HL-60/S4 treated with retinoic acid at 250 ng/mL for 4 days and 3 days (cell line): ENCODE data around the gene GRIP2.

Experiments
- in situ Hi-C: fragments of 300-500 bp; cut with MboI; formaldehyde crosslinking; loops from 2 replicates; pipeline ENCODE4 v1.7.0; 2022; ENCODE audit warnings: low sequenced_read_pairs

The GRIP2 gene

DNA sequence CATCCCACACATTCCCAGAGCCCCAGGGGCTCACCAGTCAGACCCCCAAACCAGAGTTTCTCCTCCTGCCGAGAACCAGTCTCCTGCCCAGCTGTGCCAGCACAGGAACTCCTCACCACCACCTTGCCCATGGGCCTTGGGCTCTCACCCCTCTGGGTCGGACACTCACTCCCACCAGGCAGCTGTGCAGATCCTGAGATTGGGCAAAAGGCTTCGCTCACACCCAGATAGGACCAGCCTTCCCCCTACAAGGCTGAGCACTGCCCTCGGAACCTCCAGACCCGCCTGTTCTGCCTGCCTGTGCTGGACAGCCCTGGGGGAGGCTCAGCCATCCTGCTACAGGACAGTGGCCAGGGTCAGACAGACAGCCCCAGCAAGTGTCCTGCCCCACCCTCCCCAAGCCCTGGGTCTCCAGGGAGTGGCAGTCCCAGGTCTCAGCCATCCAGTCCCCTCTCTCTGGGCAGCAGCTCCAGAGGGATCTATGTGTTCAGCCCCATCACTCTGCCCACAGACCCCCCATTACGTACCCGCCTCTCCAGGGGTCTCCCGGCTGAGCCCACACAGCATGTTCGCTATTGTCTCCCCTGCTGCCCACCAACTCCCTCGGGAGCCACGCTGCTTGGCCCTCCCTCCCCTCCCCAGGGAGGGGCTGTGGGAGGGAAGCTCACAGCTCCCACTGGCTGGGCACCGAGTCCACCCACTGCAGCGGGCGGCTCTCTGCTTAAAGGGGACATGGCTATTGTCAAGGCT is at the start of gene GRIP2:
TSS of gene GRIP2 (minus strand) at position 601 of the 750 bp plus-strand sequence. CDS start at position 567, 34 bp downstream.
- in situ Hi-C loops = no loop called here

GRCh38 chr3:14588425-14589112 is 48.4 kb upstream of the GRIP2 start:
- in situ Hi-C loops = no loop called here

DNA sequence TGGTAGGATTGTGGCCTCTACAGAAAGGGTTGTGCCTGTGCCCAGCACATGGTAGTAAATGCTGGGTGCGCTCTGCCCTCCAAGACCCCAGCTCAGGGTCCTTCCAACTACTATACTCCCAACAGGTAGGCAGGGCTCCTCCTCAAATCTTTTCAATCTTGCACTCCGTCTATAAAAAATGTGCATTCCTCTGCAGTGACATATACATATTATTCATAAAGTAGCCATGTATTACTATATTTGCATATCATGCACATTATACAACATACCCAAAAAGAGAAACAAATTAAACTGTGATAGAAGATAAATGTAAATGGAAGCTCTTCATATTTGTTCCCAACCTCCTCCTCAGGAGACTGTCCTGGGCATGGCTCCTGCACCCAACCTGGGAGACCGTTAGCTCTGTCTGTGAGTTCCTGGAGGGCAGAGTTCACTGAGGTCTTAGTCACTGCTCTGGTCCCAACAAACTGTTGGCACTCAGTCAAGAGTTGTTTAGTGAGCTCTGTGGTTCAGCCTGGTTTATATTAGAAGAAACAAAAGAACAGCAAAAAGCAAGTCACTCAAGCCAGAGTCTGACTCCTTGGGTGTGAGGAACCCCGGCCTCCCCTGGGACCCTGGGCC is 47.7 kb upstream of the GRIP2 start:
- in situ Hi-C loops = no loop called here

GRCh38 chr3:14586611-14587010 is 46.5 kb upstream of the GRIP2 start:
- in situ Hi-C loops = no loop called here

DNA sequence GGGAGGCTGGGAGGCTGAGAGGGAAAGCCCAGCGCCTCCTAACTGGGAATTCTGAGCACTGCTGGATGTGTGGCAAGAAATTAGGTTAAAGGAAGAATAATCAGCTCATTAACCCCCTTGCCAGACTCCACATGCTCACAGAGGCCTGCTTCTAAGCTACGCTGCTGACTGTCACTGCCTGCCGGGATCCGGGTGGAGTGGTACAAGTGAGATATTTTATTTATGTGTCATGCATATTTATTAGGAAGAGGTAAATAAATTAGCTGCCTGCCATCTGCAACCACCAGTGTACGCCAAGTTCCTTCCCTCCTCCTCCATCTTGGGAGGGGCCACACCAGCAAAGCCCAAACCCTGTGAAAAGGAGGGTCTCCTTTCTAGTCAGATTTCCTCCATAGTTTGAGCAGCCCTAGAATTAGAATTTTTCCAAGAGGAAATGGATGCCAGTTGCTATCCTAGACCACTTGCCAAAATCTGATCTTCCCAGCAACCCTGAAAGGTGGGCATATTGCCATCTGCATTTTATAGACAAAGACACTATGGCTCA is 43.5 kb upstream of the GRIP2 start:
- in situ Hi-C loops = no loop called here

DNA sequence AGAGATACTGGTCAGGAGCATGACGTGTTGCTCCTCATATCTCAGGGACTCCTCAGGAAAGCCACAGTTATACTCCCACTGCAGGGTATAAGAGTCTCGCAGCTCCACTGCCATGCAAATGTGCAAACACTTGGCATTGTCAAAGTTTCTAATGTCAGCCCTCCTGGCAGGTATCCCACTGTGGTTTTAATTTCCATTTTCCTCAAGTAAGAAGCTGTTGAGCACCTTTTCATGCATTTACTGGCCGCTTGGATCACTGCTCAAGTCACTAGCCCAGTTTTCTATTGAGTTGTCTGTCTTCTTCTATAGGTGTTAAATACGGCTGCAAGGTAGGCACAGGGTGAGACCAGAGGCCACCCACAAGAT is 41.9 kb upstream of the GRIP2 start:
- in situ Hi-C loops = no loop called here

DNA sequence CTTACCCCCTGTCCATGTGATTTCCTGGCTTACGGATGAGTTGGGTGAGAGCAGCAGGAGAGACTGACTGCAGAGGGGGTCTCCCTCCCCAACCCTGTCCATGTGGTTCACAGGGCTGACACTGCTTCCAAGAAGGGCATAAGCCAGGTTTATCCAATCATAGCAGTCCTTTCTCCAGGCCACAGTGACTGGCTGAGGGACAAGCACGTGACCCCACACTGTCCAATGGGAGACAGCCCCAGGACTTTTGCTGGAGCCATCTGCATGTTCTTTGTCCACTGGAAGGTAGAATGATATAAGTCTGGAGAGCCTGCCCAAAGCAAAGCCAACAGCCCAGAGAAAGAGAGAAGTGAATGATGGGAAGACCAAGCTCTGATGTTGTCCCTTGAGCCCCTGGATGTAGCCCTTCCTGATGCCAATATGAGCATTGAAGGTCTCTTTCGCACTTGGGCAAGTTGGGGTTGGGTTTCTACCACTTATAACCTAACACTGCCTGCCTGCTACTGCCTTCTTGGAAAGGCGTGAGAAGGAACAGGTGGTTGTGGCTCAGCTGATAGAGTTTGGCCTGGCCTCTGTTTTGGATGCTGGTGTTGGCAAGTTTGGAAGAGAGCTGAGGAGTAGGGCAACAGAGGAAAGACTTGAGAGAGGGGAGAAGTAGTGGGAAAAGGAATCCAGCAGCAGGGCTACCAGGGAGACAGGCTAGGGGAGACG is 41.3 kb upstream of the GRIP2 start:
- in situ Hi-C loops = no loop called here

- in situ Hi-C loops = no loop called here
Measured at GRCh38 chr3:14577897-14578296, 37.8 kb upstream of the GRIP2 start.

GRCh38 chr3:14576163-14576562 is 36.0 kb upstream of the GRIP2 start:
- in situ Hi-C loops = no loop called here

- in situ Hi-C loops = no loop called here
Measured at GRCh38 chr3:14574183-14574582, 34.0 kb upstream of the GRIP2 start.

DNA sequence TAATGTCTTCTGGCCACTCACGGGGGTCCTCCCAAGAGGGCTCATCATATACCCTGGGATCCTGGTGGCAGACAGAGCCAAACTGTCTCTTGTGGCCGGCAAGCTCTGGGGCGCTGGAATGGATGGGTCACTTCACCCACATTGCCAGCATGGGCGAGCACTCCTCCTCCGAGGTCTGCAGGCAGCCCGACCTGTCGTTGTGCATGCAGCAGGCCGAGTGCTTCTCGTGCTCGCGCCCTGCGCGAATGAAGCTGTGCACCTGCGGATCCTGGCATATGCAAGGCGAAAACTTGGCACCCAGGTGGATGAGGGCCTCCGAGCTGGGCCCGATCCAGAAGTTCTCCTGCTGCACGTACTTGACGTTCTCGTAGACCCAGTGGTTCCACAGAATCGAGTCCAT is 33.6 kb upstream of the GRIP2 start:
- in situ Hi-C loops = no loop called here

- in situ Hi-C loops = no loop called here
Measured at GRCh38 chr3:14570864-14571263, 30.7 kb upstream of the GRIP2 start.

DNA sequence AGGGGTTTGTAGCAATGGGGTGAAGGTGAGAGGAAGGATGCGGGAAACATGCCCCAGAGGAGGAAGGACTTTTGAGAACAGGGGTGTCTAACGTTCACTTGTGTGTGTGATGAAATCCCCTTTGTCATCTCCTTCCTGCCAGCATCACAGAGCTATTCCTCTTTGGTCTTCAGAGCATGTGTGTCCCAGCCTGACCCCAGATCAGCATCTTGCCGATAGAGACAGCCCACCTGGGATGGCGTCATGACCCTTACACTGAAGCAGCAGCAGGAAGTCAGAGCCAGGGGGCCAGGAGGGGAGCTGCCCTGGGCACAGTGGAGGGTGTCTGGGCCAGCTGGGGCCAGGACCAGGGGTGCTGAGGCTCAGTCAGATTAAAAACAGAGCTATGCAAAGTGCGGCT is 29.9 kb upstream of the GRIP2 start:
- in situ Hi-C loops = no loop called here

- in situ Hi-C loops = no loop called here
Measured at GRCh38 chr3:14569474-14570000, 29.4 kb upstream of the GRIP2 start.

DNA sequence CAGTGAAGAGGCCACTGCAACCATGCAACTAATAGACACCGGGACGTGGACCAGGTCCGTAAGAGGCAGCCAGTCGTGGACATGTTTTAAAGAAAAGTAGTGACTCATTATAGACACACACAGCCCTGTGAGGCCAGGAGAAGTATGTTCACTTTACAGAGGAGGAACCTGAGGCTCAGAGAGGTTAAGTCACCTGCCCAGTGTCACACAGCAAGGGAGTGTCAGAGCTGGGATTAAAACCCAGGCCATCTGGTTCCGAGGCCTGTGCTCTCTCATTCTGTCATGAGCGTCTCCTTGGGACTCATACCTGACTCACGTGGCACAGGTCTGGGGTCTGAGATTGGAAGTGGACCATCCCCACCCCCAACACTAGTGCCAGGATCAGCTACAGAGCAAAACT is 28.1 kb upstream of the GRIP2 start:
- in situ Hi-C loops = no loop called here

- in situ Hi-C loops = no loop called here
Measured at GRCh38 chr3:14566812-14567211, 26.7 kb upstream of the GRIP2 start.

- in situ Hi-C loops = no loop called here
Measured at GRCh38 chr3:14565868-14566588, 25.9 kb upstream of the GRIP2 start.

DNA sequence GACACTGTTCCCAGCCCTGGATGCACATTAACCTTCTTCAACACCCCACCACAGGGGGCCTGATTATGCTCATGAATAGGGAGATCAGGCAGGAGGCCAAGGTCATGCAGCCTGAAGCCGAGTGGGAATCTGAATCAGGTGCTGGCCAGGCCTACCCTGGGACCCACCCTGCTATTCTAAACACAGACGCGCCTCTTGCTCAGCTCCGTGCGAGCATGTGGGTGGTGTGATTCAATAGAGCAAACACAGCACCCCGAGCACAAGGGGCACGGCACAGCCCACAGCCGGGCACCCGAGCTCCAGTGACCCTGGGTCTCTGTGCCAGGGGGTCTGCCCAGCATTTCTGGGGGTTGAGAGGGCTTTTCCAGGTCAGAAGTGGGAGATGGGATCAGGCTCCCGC is 24.6 kb upstream of the GRIP2 start:
- in situ Hi-C loops = no loop called here

DNA sequence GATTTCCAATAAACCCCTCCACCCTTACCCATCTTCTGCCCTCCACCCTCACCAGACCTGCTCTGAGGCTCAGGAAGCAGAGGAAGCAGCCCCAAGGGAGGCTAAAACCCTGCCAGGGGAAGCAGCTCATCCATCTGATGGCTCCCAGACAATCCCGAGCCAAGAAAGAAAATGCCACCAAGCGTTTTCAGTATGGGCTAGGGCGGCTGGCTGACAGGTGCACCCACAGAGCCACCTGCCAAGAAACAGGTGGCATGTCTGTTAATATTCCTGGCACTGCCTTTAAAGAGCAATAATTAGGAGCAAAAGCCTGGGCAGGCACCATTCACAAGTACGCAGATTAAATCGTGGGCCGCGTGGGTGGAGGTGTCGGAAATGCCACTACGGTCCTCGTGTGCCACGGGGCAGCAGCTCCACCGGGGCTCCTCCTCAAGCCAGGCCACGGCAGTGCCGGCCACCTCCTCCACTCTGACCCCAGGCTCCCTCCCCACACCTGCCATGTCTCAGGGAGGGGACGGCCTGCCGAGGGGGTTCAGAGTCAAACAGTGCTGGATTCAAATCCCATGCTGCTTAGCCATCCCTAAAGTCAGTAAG is 23.9 kb upstream of the GRIP2 start:
- in situ Hi-C loops = no loop called here
